Stimulated activated CD4-positive, alpha-beta T cell treated with anti-CD3 and anti-CD28 coated beads, TNF-alpha, amount 100 ng/mL, for 48 hours (primary cell): ENCODE data around the gene MYO7B.
"Not testable (repeated sequence)": the region's sequence is repeated elsewhere in the genome, so short reads cannot be mapped to it uniquely, and the experiment has no call there.

Source experiments
- DNase-seq, 3 donors: peaks; one replicate each; pipeline ENCODE4 v3.0.0-alpha.2; 2020; ENCODE audit warnings: low read depth in 3 of 3

The MYO7B gene

GRCh38 chr2:127524198-127524834, 11.2 kb upstream of the MYO7B start:
- not testable (repeated sequence) for DNase-seq

GRCh38 chr2:127525691-127526131, 9.8 kb upstream of the MYO7B start:
- DNase-seq = peak in 1 of 3 donors; percentile 6

GRCh38 chr2:127526132-127527000, 9.1 kb upstream of the MYO7B start, which contains the start of gene IWS1:
TSS of gene IWS1 (minus strand) at chr2:127526489. CDS start at chr2:127526208, 281 bp downstream.
- peak; percentile 83 to 91 (median 85) for DNase-seq

- peak in 1 of 3 donors; percentile 9 for DNase-seq
Observed at GRCh38 chr2:127527001-127527804, 8.3 kb upstream of the MYO7B start.

- DNase-seq = no peak
Observed at GRCh38 chr2:127528487-127528886, 7.0 kb upstream of the MYO7B start.

GRCh38 chr2:127529416-127529815, 6.1 kb upstream of the MYO7B start:
- DNase-seq = not testable (repeated sequence)

GRCh38 chr2:127530245-127531140, 5.0 kb upstream of the MYO7B start:
- no peak for DNase-seq

GRCh38 chr2:127531221-127531648, 4.2 kb upstream of the MYO7B start:
- DNase-seq = no peak

GRCh38 chr2:127532296-127532695, 3.2 kb upstream of the MYO7B start:
- no peak for DNase-seq

GRCh38 chr2:127535918-127536317, 435 bp downstream of the MYO7B start:
- no peak for DNase-seq

- DNase-seq = no peak
Observed at GRCh38 chr2:127536707-127537541, 1.4 kb downstream of the MYO7B start.

GRCh38 chr2:127537644-127538043, 2.2 kb downstream of the MYO7B start:
- DNase-seq = no peak

- DNase-seq = no peak
Observed at GRCh38 chr2:127541809-127542208, 6.3 kb downstream of the MYO7B start.

GRCh38 chr2:127542231-127542630, 6.7 kb downstream of the MYO7B start:
- no peak for DNase-seq

- DNase-seq = not testable (repeated sequence)
Observed at GRCh38 chr2:127543013-127543501, 7.6 kb downstream of the MYO7B start.

GRCh38 chr2:127545189-127545588, 9.7 kb downstream of the MYO7B start:
- DNase-seq = no peak

GRCh38 chr2:127545796-127546195, 10.3 kb downstream of the MYO7B start:
- no peak for DNase-seq

GRCh38 chr2:127546797-127547196, 11.3 kb downstream of the MYO7B start:
- DNase-seq = no peak

GRCh38 chr2:127551221-127551930, 15.9 kb downstream of the MYO7B start:
- DNase-seq = no peak
